Measurements from ENCODE around the gene ARAP1.

- TF ChIP-seq CTCF (IDR thresholded peaks at IDR 0.05) = no peak
- TF ChIP-seq POLR2AphosphoS5 (IDR thresholded peaks at IDR 0.05) = no peak
Measured at GRCh38 chr11:72661486-72661885, 90.7 kb downstream of the ARAP1 start.
